ENCODE results near the gene IFT88. TPM values are rescaled to one million over a fixed set of nuclear protein-coding genes. Genes with fewer than 3 reads are reported as not detected.
"Not testable (repeated sequence)": the region's sequence is repeated elsewhere in the genome, so short reads cannot be mapped to it uniquely, and the experiment has no call there.

IFT88 gene
- total RNA-seq, 4 donors from 2014 or later, result 5.6 to 21.6 (median 10.4) TPM

GRCh38 chr13:20673715-20674114 lies 106.8 kb downstream of the IFT88 start:
- Histone ChIP-seq H3K36me3 (peaks cover 4% of the 10 kb centered on the region), H3K27ac (no peak overlapping the region), H3K27me3 (no peaks in the 10 kb centered on the region), H3K4me3 (no peak overlapping the region), H3K4me1 (no peaks in the 10 kb centered on the region), H3K9me3 (no peaks in the 10 kb centered on the region)
- no peak for TF ChIP-seq POLR2AphosphoS5 (IDR thresholded peaks at IDR 0.05)
- TF ChIP-seq CTCF (IDR thresholded peaks at IDR 0.05), result no peak
- no peak for TF ChIP-seq POLR2A (IDR thresholded peaks at IDR 0.05)
- TF ChIP-seq EP300 (IDR thresholded peaks at IDR 0.05), result no peak
- no peak for DNase-seq (ENCODE audit: low spot score in 2 of 2)
- WGBS, result 77% methylated on average over 5 of the region's 5 CpGs

- no peak overlapping the region for H3K27ac ChIP-seq
- no peaks in the 10 kb centered on the region for H3K4me1 ChIP-seq
- no peaks in the 10 kb centered on the region for H3K9me3 ChIP-seq
- no peaks in the 10 kb centered on the region for H3K27me3 ChIP-seq
- H3K4me3 ChIP-seq, result no peak overlapping the region
- TF ChIP-seq POLR2A (IDR thresholded peaks at IDR 0.05), result no peak
- 90% methylated on average over 2 of the region's 2 CpGs for WGBS
- no peak for DNase-seq (ENCODE audit: low spot score in 2 of 2)
- H3K36me3 ChIP-seq, result peaks cover 4% of the 10 kb centered on the region
Observed at GRCh38 chr13:20676213-20676612, 109.3 kb downstream of the IFT88 start.

- not testable (repeated sequence) for H3K4me1 ChIP-seq; H3K4me3 ChIP-seq; H3K36me3 ChIP-seq; H3K27me3 ChIP-seq; H3K27ac ChIP-seq; H3K9me3 ChIP-seq; DNase-seq (ENCODE audit: low spot score in 2 of 2)
- WGBS, result 80% methylated on average over 7 of the region's 7 CpGs
Observed at GRCh38 chr13:20678606-20679005, 111.6 kb downstream of the IFT88 start.

- H3K4me3 ChIP-seq, result no peak overlapping the region
- H3K4me1 ChIP-seq, result no peaks in the 10 kb centered on the region
- H3K9me3 ChIP-seq, result no peaks in the 10 kb centered on the region
- peaks cover 4% of the 10 kb centered on the region for H3K36me3 ChIP-seq
- WGBS, result 92% methylated on average over 3 of the region's 3 CpGs
- no peaks in the 10 kb centered on the region for H3K27me3 ChIP-seq
- no peak for TF ChIP-seq POLR2AphosphoS5 (IDR thresholded peaks at IDR 0.05)
- no peak for TF ChIP-seq CTCF (IDR thresholded peaks at IDR 0.05)
- TF ChIP-seq EP300 (IDR thresholded peaks at IDR 0.05), result no peak
- no peak for TF ChIP-seq POLR2A (IDR thresholded peaks at IDR 0.05)
- H3K27ac ChIP-seq, result no peak overlapping the region
- DNase-seq (ENCODE audit: low spot score in 2 of 2), result no peak
Observed at GRCh38 chr13:20679879-20680278, 112.9 kb downstream of the IFT88 start.

GRCh38 chr13:20680416-20681080 lies 113.6 kb downstream of the IFT88 start:
- H3K9me3 ChIP-seq, result no peaks in the 10 kb centered on the region
- H3K27ac ChIP-seq, result no peak overlapping the region
- no peak for TF ChIP-seq CTCF (IDR thresholded peaks at IDR 0.05)
- TF ChIP-seq EP300 (IDR thresholded peaks at IDR 0.05), result no peak
- TF ChIP-seq POLR2AphosphoS5 (IDR thresholded peaks at IDR 0.05), result no peak
- no peak for TF ChIP-seq POLR2A (IDR thresholded peaks at IDR 0.05)
- H3K4me1 ChIP-seq, result no peaks in the 10 kb centered on the region
- DNase-seq (ENCODE audit: low spot score in 2 of 2), result no peak
- WGBS, result 80% methylated on average over 10 of the region's 10 CpGs
- H3K36me3 ChIP-seq, result peaks cover 4% of the 10 kb centered on the region
- H3K27me3 ChIP-seq, result no peaks in the 10 kb centered on the region
- no peak overlapping the region for H3K4me3 ChIP-seq

- WGBS, result 80% methylated on average over 5 of the region's 5 CpGs
- H3K27ac ChIP-seq; DNase-seq (ENCODE audit: low spot score in 2 of 2): not testable (repeated sequence)
Observed at GRCh38 chr13:20681481-20681880, 114.5 kb downstream of the IFT88 start.

GRCh38 chr13:20682061-20682460 lies 115.1 kb downstream of the IFT88 start:
- no peaks in the 10 kb centered on the region for H3K36me3 ChIP-seq
- H3K9me3 ChIP-seq, result no peaks in the 10 kb centered on the region
- H3K4me3 ChIP-seq, result no peak overlapping the region
- DNase-seq (ENCODE audit: low spot score in 2 of 2), result no peak
- WGBS, result 79% methylated on average over 1 of the region's 1 CpG
- no peaks in the 10 kb centered on the region for H3K27me3 ChIP-seq
- no peak overlapping the region for H3K27ac ChIP-seq
- no peak for TF ChIP-seq POLR2A (IDR thresholded peaks at IDR 0.05)
- TF ChIP-seq POLR2AphosphoS5 (IDR thresholded peaks at IDR 0.05), result no peak
- no peak for TF ChIP-seq EP300 (IDR thresholded peaks at IDR 0.05)
- no peaks in the 10 kb centered on the region for H3K4me1 ChIP-seq

More at GRCh38 chr13:20681481-20681880, 114.5 kb downstream of the IFT88 start:
- not testable (repeated sequence) for H3K4me3 ChIP-seq, H3K9me3 ChIP-seq, H3K4me1 ChIP-seq, H3K36me3 ChIP-seq, H3K27me3 ChIP-seq

All from suprapubic skin (tissue), 4 donors.